Hippocampal formation (tissue), 2 donors: ENCODE measurements around the gene RER1.
"Not testable (repeated sequence)": the region's sequence is repeated elsewhere in the genome, so short reads cannot be mapped to it uniquely, and the experiment has no call there.

Experiments used
- DNase-seq, 2 donors: peaks; one replicate each; lab custom pipeline; 2025; lab: John Stamatoyannopoulos, UW

The RER1 gene

DNA sequence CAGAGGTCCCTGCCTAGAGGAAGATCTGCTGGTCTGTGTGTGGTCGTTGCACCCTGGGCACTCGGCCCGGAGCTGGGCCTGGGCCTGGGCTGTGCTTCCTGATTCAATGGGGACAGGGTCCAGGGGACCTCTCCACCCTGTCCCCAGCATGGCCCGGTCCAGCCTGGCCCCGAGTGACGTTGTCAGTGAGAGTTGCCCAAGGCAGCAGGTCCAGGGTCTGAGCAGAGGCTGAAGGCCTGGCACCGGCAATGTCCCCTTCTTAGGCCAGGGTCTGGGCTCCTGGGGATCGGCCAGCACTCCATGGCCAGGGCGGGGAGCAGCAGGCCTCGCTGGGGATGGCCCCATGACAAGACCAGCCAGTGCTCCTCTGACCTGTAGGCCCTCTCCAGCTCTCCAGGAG lies 36.3 kb downstream of the RER1 start:
- DNase-seq = no peak

DNA sequence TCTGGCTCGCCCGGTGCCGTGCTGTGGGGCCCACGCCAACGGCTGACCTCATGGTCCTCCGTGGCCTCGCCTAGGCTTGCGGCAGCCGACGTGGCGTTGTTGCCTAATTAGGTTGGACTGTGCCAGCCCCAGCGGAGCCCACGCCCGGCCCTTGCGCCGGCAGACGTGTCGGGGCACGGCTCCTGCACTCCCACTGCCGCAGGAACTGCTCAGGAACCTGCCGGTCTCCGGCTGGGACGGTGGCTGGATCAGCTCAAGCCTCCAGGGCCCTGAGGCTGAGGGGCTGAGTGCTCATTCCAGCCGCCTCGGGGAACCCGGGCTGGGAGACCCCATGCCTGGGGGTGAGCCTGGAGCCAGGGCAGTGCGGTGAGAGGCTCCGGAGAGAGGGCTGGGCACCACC lies 36.8 kb downstream of the RER1 start:
- DNase-seq = no peak

DNA sequence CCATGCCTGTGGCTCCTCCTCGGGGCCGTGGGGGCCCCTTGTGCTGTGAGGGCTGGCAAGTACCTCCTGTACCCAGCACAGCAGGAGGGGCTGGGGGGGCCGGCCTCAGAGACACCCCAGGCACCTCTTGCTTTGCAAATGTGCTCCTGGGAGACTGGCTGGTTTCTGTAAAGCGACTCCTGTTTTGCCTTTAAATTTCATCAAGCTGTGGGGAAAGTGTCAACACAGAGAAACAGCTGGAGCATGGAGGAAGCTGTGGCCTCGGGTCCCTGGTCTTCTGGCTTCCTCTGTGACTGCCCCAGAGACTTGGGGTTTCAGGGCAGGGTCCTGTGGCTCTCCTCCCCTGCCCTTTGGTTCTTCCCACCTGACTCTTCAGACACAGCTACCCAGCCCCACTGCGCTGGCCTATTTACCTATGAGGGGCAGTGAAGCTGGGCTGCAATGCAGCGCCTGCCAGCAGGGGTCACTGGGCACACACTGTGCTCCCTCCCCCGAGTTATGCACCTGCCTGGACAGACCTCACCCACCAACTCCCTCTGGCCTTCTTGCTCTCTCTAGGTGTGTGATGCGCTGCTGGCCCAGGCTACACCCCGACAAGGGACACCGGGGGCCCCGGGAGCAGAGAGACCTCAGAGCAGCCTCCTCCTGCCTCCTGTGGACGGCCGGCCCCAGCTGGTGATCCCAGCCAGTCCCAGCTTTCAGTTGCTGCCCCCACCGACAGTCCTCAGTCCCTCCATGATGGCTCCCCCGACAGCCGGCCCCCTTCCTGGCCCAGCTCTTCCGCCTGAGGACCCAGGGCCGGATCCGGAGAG lies 38.3 kb downstream of the RER1 start:
- no peak for DNase-seq

DNA sequence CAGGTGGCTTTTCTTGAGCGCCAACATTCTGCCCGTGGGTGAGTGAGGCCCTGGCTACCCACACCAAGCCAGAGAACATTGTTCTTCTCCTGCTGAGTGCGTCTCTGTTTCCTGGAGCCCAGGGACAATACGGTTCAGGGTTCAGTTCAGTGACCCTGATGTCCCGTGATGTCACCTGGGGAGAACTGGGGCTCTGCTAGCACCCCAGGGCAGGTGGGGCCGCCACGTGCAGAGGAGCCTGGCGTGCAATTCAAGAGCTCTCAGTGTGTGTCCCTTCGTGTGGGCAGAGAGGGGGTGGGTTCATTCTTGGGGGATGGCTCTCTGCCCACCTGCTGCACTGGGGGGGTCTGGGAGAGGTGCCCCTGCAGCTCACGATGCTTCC lies 38.9 kb downstream of the RER1 start:
- DNase-seq = no peak

DNA sequence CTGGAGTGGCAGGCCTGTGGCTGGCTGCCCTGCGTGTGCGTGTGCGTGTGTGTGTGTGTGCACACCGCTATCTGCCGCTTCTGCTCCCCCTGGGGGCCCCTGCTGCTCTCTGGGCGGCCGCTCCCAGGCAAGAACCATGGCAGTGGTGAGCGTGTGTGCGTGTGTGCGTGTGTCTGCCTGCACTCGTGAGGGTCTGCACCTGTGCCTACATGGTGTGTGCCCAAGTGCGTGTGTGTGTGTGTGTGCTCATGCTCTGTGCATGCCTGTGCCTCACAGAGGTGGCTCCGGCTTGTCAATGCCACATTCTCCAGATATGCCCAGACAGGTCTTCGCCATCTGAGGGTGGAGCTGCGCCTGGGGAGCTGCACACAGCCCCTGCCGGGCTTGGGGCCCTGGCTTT lies 39.5 kb downstream of the RER1 start:
- DNase-seq = no peak

DNA sequence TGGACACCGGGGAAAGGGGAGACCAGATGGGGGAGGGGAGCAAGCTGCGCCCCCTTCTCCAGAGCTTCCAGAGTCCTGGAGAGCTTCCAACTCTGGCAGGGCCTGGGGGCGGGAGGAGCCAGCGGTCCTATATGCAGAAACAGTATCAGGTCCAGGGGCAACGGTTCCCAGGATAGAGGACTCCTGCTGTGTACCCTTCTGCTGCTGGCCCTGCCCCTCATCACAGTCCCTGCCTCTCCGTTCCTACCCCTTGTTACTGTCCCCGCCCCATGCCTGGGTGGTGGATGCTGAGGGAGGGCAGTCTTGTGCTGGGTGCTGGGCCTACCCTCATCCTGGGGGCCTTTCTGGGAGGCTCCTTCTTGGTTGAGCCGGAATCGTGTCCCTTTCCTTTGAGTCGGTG lies 39.9 kb downstream of the RER1 start:
- no peak for DNase-seq

DNA sequence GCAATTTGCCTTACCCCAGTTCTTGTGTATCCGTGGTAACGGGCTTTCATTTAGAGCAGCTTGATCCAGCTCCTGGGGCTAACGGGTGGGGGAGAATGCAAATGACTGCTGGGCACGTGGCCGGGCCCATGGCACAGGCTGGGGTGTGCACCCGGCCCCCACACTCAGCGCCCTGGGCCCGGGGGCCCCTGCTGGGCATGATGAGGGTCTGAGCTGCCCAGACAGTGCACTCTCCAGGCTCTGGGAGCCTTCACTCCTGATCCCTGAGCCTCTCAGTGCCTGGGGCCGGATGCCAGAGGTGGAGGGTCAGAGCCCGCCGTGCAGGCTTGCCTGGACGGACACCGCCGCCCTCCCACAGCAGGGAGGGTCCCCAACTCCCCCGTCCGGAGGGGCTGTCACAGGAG lies 40.8 kb downstream of the RER1 start:
- DNase-seq = no peak

DNA sequence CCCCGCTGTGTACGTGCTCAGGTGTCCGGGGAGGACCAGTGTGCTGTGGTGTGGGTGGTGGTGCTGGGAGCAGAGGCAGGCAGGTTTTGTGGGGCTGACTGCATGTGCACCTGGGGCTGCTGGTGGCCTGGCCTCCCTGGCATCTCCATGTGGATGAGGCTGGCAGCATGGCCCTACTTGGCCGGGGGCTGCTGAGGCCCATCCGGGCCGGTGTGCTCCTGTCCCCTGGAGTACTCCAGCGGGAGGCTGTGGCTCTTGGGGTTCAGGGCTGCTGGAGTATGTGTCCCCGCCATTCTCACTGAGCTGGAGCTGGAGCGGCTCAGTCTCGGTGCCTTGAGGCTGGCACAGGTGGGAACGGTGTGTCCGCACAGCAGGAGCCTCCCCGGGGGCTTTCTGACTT lies 41.6 kb downstream of the RER1 start:
- DNase-seq = no peak

DNA sequence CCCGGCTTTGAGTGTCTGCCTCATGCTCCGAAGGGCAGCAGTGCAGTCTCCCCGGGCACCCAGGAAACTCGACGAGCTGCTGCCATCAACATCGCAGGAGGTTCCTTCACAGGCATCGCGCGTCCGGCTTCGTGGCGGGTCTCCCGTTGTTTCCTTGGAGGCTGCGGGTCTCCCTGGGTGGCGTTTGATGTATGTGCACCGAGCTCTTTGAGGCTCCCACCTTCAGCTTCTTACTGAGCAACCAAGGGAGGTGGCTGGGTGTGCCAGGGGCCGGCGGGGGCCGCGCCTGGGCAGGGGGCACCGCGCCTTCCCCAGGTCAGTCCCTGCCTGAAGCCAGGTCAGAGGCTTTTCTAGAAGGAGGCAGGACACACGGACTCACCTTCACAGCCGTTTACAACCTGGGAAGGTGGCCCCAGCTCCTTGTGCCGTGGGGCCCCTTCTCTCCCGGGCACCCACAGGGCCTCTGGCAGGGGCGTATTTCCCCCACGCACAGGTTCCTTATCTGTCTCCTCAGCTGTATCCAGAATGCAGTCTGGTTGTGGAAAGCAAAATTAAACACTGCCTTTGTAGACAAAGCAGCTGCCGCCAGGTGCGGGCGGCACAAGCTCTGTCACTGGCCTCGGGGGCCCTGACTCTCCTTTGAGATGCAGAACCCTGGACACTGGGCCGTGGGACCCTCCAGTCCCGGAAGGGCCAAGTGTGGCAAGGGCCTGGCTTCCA lies 42.5 kb downstream of the RER1 start:
- DNase-seq = no peak

DNA sequence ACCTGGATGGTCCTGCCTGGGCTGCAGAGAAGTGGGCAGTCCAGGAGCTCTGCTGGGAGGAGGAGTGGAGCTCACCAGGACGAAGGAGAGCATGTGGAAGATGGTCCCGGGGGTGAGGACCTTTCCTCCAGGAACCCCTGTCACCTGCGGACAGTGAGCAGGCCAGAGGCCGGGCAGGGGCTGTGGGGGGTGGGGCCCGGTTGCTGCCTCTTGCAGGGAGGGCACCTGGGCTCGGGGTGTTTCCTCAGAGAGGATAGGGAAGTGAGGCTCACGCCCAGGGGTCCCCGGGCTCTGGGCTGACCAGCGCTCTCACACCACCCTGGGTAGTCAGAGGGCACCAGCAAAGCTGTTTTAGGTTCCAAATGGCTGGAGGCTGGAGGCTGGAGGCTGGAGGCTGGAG lies 43.5 kb downstream of the RER1 start:
- DNase-seq = no peak

DNA sequence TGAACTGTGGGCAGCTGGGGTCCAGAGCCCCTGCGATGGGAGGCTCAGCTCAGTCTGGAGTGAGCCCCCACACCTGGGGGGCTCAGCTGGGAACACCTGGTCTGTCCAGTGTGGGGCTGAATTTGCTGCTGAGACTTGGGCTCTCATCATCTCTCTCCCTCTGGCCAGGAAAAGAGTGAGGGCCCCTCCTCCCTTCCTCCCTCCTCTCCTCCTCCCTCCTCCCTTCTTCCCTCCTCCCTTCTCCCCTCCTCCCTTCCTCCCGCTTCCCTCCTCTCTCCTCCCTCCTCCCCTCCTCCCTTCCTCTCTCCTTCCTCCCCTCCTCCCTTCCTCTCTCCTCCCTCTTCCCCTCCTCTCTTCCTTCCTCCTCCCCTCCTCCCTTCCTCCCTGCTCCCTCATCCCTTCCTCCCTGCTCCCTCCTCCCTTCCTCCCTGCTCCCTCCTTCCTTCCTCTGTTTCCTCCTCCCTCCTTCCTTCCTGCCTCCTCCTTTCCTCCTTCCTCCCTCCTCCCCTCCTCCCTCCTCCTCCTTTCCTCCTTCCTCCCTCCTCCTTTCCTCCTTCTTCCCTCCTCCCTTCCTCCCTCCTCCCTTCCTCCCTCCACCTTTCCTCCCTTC lies 44.2 kb downstream of the RER1 start:
- DNase-seq = no peak

DNA sequence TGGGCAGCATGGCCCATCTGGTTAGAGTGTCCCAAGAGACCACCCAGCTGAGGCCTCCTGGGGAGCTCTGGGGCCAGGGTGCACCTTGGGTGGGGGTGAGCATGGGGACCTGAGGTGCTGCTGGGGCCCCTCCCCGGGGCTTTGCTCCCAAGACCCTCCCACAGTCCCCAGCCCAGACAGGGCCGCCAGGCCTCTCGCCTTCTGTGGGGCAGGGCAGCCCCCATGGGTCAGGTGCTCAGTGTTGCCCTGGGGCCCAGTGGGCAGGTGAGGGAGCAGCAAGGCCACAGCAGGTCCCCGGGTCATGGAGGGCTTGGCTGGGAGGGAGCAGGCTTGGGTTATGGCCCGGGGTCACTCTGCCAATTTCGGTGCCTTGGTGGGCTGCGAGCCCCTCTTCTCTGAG lies 45.2 kb downstream of the RER1 start:
- no peak for DNase-seq

DNA sequence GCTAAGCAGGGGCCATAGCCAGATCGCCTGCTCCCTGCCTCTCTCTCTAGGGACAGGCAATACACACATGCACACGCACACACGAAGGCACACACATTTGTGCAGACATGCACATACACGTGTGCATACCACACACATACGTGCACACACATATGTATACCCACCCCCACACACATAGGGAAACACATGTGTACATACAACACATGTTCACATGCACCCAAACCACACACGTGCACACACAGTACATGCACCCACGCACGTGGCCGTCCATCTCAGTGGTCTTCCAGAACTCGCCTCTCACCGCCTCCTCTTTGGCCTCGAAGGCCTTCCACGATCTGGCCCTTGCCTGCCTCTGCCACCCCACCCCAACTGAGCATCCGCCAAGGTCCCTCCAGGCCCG lies 46.0 kb downstream of the RER1 start:
- no peak for DNase-seq

DNA sequence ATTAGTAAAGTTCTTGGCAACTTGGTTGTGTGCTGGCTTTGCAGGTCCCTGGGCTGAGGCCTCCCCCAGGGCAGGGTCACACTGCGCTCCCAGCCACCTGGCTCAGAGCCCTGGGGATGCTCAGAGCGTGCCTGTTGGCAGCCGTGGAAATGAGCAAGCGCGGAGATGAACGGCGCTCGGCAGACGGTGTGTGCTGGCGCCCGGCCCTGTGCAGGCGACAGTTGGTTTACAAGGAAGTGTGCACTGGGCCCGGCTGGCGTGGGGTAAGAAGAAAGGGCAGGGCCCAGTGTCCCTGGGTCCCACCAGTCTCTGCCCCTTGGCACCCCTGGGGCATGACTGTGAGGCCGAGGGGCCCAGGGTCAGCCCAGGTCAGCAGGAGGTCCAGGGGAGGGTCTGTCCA lies 46.4 kb downstream of the RER1 start:
- DNase-seq = no peak

DNA sequence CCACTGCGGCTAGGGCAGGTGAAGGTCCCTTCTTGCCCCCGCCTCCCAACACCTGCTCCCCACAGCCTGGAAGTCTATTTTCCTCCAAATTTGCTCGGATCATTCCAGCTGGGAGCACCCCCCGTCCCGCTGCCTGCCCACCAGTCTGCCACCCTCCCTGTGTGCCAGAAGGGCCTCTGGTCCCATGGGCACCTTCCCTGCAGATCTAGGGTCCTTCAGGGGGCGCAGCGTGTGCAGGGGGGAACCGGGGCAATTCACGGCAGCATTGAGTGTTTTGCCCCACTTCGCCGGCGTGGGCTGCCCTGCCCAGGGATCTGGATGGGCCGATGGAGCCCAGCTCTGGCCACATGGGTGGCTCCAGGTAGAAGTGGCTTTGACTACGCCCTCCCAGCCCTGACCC lies 47.0 kb downstream of the RER1 start:
- no peak for DNase-seq

DNA sequence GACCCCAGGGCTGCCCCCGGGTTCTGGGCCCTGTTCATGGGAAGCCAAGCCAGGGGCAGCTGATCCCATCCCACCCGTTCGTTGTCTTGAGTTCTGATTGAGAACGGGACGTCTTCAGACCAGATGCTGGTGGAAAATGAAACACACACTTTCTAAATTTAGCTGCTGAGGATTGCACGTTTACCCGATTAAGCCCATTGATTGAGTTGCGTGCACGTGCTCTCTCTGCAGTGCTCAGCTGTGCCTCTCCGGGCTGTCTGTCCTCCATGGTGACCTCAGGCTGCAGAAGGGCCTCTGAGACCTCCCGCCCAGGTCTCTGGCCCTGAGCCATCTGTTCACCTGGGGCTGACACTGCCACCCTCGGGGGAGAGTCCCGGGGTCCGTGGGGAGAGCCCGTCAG lies 47.7 kb downstream of the RER1 start:
- no peak for DNase-seq

DNA sequence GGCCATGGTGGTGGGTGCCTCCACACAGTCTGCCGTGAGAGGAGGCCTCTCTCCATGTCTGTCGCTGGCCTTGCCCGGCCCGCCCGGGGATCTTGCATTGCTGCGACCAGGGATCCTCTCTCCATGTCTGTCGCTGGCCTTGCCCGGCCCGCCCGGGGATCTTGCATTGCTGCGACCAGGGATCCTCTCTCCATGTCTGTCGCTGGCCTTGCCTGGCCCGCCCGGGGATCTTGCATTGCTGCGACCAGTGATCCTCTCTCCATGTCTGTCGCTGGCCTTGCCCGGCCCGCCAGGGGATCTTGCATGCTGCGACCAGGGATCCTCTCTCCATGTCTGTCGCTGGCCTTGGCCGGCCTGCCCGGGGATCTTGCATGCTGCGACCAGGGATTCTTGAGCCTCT lies 48.7 kb downstream of the RER1 start:
- DNase-seq = not testable (repeated sequence)

DNA sequence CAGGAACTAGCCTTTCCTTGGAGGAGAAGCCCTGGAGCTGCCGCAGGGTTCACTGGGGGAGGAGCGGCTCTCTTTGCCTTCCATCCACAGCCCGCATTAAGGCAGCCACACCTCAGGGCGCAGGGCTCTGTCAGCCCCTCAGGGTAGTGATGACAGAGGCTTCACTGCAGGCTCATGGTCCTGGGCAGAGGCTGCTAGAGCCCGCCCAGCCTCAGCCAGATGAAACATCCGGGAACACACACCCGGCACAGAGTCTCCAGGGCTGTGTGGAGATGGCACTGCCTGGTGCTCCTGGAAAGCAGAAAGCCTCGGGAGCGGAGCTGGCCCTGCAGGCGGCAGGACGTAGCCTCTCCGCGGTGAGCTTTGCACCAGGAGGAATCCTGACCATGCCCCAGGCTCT lies 50.1 kb downstream of the RER1 start:
- DNase-seq = no peak

DNA sequence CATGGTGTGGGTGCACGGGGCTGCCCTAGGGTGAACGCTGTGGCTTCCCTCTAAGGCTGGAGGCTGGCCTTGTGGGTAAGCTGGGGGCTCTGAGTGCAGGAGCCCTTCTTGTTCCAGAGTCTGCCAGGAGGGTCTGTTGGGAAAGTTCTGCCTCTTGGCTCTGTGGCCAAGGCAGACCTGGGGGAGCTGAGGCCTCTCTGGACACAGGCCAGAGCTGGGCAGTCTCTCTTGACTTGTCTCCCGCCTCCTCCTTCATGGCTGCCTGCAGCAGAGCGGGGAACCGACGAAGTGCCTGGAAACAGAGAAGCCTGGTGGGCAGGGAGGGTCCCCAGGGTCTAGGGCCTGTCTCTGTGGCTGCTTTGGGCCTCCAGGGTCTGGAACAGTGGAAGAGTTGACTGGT lies 51.0 kb downstream of the RER1 start:
- DNase-seq = no peak

DNA sequence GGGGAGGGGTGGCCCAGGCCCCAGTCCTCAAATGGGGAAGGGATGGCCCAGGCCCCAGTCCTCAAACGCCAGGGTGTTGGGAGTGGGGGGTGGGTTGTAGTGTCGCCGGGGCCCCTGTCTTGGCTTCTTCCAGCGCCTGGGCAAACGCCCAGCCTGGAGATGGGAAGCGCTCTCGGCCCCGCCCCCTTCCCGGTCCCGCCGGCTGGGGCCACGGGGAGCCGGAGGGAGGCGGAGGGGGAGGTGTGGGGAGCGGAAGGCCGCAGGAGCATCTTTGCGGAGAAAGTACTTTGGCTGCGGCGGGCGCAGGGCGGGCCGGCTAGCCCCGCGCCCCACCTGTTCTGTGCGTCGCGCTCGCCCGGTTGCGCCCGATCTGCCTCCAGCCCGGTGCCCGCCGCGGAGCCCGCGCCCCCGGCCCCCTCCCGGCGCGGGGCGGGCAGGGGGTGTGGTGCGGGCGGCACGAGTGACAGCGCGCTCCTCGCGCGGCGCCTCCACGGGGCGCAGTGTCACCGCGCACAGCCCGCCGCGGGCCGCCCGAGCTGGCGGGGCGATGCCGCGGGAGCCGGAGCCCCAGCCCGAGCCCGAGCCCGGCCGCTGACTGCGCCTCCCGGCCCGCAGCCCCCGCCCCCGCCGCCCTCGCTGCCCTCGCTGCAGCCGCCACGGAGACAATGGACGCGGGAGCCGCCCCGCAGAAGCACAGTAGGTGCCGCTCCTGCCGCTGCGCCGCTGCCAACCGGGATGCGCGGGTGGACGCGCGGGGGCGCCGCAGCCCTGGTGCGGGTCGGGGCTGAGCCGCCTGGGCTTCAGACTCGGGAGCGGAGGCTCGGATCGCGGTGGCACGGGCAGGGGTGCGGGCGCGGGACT lies 51.9 kb downstream of the RER1 start:
- DNase-seq = peak; percentile 26 to 67

DNA sequence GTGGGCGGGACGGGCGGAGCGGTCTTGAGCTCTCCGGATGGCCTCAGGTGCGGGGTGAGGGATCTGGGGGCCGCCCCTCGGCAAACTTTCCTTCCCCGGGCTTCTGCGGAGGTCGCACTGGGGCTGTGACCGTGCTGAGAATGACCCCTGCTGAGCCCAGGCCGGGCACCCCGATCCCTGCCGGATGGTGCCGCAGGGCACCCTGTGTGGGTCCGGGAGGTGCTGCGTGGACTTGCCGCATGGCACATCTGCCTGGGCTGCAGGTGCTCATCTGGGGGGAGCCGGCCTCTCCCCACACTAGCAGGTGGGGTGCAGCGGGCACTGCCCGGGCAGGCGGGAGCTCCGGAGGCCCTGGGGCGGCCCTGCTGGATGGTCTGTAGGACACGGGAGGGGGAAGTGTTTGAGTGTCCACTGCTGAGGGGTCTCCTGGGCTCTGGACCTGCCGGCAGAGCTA lies 52.5 kb downstream of the RER1 start:
- DNase-seq = no peak

DNA sequence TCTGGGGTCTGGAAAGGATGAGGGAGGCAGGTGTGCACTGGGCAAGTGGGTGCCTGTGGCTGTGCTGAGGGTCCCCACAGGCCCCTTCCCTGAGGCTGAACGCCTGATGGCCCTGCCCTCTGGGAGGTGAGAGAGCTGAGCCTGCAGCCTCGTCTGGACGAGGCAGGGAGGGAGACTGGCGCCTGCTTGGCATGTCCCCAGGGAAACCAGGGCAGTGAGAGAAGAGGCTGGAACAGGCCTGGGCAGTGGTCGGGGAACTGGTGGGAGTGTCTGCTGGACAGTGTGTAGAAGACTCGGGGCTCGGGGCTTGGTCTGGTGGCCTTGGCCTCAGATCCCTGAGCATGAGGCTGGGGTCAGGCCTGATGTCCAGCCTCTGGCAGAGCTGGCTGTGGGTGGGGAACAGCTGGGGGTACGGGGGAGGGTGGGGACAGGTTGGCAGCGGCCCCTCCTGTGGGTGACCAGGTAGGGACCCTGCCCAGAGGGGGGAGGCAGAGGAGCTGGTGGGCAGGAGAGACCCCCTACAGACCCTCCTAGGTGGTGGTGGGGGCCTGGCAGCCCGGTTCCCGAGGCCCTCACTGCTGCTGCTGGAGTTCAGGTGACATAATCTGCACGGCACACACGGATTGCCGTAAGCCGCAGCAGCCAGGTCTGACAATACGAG lies 53.7 kb downstream of the RER1 start:
- DNase-seq = no peak
